H9 (cell line): Measurements from ENCODE around the gene RELL1. TPM values are rescaled to one million over a fixed set of nuclear protein-coding genes. Genes with fewer than 3 reads are reported as not detected.

Experiments
- DNase-seq: peaks from one replicate; pipeline ENCODE4 v3.0.0-alpha.2; 2017
- H2AFZ ChIP-seq: one replicate; pipeline ENCODE4 v1.6.1; 2013; ENCODE audit warnings: mild to moderate bottlenecking, low read length, control low read depth, moderate library complexity
- H2AK5ac ChIP-seq: 2 replicates; pipeline ENCODE4 v1.6.1; 2013; ENCODE audit warnings: low read length, control low read depth, mixed read lengths; ENCODE audit not compliant: insufficient read length
- H2BK120ac ChIP-seq: one replicate; pipeline ENCODE4 v1.6.1; 2013; ENCODE audit warnings: low read depth, mild to moderate bottlenecking, low read length, control low read depth, inconsistent platforms; ENCODE audit not compliant: poor library complexity, severe bottlenecking
- H2BK12ac ChIP-seq: 2 replicates; pipeline ENCODE4 v1.6.1; 2013; ENCODE audit warnings: low read length, control low read depth, mixed read lengths, low read depth; ENCODE audit not compliant: insufficient read length
- H2BK15ac ChIP-seq: 2 replicates; pipeline ENCODE4 v1.6.1; 2013; ENCODE audit warnings: low read depth, low read length, control low read depth
- H2BK20ac ChIP-seq: one replicate; pipeline ENCODE4 v1.6.1; 2013; ENCODE audit warnings: low read depth, mild to moderate bottlenecking, low read length, control low read depth, inconsistent platforms; ENCODE audit not compliant: poor library complexity, severe bottlenecking
- H2BK5ac ChIP-seq: 2 replicates; pipeline ENCODE4 v1.6.1; 2013; ENCODE audit warnings: low read length, control low read depth, mixed read lengths; ENCODE audit not compliant: insufficient read length
- H3K14ac ChIP-seq: 2 replicates; pipeline ENCODE4 v1.6.1; 2013; ENCODE audit warnings: low read length, control low read depth; ENCODE audit not compliant: insufficient read depth
- H3K18ac ChIP-seq: 2 replicates; pipeline ENCODE4 v1.6.1; 2013; ENCODE audit warnings: low read depth, mild to moderate bottlenecking, mixed read lengths, low read length, control low read depth; ENCODE audit not compliant: insufficient read length
- H3K23ac ChIP-seq: 2 replicates; pipeline ENCODE4 v1.6.1; 2013; ENCODE audit warnings: low read length, control low read depth, mixed read lengths, low read depth; ENCODE audit not compliant: insufficient read length
- H3K23me2 ChIP-seq: 2 replicates; pipeline ENCODE4 v1.6.1; 2013; ENCODE audit warnings: low read depth, mild to moderate bottlenecking, mixed read lengths, low read length, control low read depth; ENCODE audit not compliant: insufficient read length, poor library complexity, severe bottlenecking
- H3K27ac ChIP-seq: 2 replicates; pipeline ENCODE4 v1.5.1; 2013; ENCODE audit warnings: low read length, control low read depth, mixed read lengths, low read depth; ENCODE audit not compliant: insufficient read length
- H3K27me3 ChIP-seq: 2 replicates; pipeline ENCODE4 v1.6.1; 2013; ENCODE audit warnings: low read length, control low read depth, inconsistent platforms; ENCODE audit not compliant: insufficient read depth
- H3K4ac ChIP-seq: 2 replicates; pipeline ENCODE4 v1.6.1; 2013; ENCODE audit warnings: low read depth, mild to moderate bottlenecking, control low read depth, inconsistent platforms, low read length, moderate library complexity
- H3K4me1 ChIP-seq: 2 replicates; pipeline ENCODE4 v1.6.1; 2013; ENCODE audit warnings: low read length, control low read depth, inconsistent platforms; ENCODE audit not compliant: insufficient read depth
- H3K4me2 ChIP-seq: 2 replicates; pipeline ENCODE4 v1.6.1; 2013; ENCODE audit warnings: low read length, control low read depth, mixed read lengths; ENCODE audit not compliant: insufficient read length, insufficient read depth
- H3K56ac ChIP-seq: 2 replicates; pipeline ENCODE4 v1.6.1; 2013; ENCODE audit warnings: low read depth, mild to moderate bottlenecking, mixed read lengths, low read length, control low read depth; ENCODE audit not compliant: insufficient read length
- H3K79me1 ChIP-seq: 2 replicates; pipeline ENCODE4 v1.6.1; 2013; ENCODE audit warnings: low read depth, mild to moderate bottlenecking, moderate library complexity, low read length, control low read depth, inconsistent platforms; ENCODE audit not compliant: insufficient read depth, poor library complexity, severe bottlenecking
- H3K79me2 ChIP-seq: 2 replicates; pipeline ENCODE4 v1.6.1; 2013; ENCODE audit warnings: low read length, control low read depth, inconsistent platforms; ENCODE audit not compliant: insufficient read depth
- H3K9ac ChIP-seq: 2 replicates; pipeline ENCODE4 v1.6.1; 2013; ENCODE audit warnings: low read length, control low read depth, mixed read lengths; ENCODE audit not compliant: insufficient read length; ENCODE audit errors: extremely low read depth
- H3K9me3 ChIP-seq: one replicate; pipeline ENCODE4 v1.6.1; 2013; ENCODE audit warnings: low read depth, low read length, inconsistent platforms; ENCODE audit not compliant: control insufficient read depth
- H3T11ph ChIP-seq: one replicate; pipeline ENCODE4 v1.6.1; 2013; ENCODE audit warnings: mild to moderate bottlenecking, low read length, control low read depth, inconsistent platforms
- H4K20me1 ChIP-seq: one replicate; pipeline ENCODE4 v1.6.1; 2013; ENCODE audit not compliant: control insufficient read depth, insufficient read length, insufficient read depth
- H4K5ac ChIP-seq: 2 replicates; pipeline ENCODE4 v1.6.1; 2013; ENCODE audit warnings: low read depth, mild to moderate bottlenecking, mixed read lengths, low read length, control low read depth; ENCODE audit not compliant: insufficient read length
- H4K8ac ChIP-seq: replicated peaks from 2 replicates; pipeline ENCODE4 v1.6.1; 2013; ENCODE audit warnings: low read length, control low read depth, mixed read lengths, low read depth; ENCODE audit not compliant: insufficient read length
- H4K91ac ChIP-seq: 2 replicates; pipeline ENCODE4 v1.6.1; 2013; ENCODE audit warnings: low read depth, mild to moderate bottlenecking, moderate library complexity, mixed read lengths, low read length, control low read depth; ENCODE audit not compliant: insufficient read length
- H3K27ac Mint-ChIP-seq, 3 experiments: 2 replicates in 2 of 3; 3 replicates in 1 of 3; pipeline ENCODE4 v1.8.0; 2020 to 2021; ENCODE audit warnings: mixed read lengths in 3 of 3, mild to moderate bottlenecking in 1 of 3, moderate library complexity in 1 of 3
- H3K27me3 Mint-ChIP-seq: 2 replicates; pipeline ENCODE4 v1.8.0; 2021; ENCODE audit warnings: low read depth, mild to moderate bottlenecking, moderate library complexity, mixed read lengths
- H3K36me3 Mint-ChIP-seq, 3 experiments: 2 replicates in 2 of 3; 3 replicates in 1 of 3; pipeline ENCODE4 v1.8.0; 2020 to 2021; ENCODE audit warnings: low read depth in 3 of 3, mixed read lengths in 3 of 3; ENCODE audit not compliant: insufficient read depth in 1 of 3
- H3K4me1 Mint-ChIP-seq, 2 experiments: 2 replicates each; pipeline ENCODE4 v1.8.0; 2020; ENCODE audit warnings: mixed read lengths in 2 of 2
- H3K4me3 Mint-ChIP-seq, 2 experiments: 2 replicates in 1 of 2; 3 replicates in 1 of 2; pipeline ENCODE4 v1.8.0; 2020 to 2021; ENCODE audit warnings: mild to moderate bottlenecking in 2 of 2, mixed read lengths in 2 of 2, moderate library complexity in 1 of 2
- H3K9me3 Mint-ChIP-seq, 2 experiments: 2 replicates in 1 of 2; 3 replicates in 1 of 2; pipeline ENCODE4 v1.8.0; 2020; ENCODE audit warnings: mild to moderate bottlenecking in 2 of 2, mixed read lengths in 2 of 2, moderate library complexity in 1 of 2
- CTCF ChIP-seq: fragments of 200-600 bp; sonication (generic); conservative IDR thresholded peaks from 3 replicates; pipeline ENCODE4 v1.8.0; 2021; ENCODE audit warnings: antibody characterized with exemption, mild to moderate bottlenecking
- WGBS: extraction: QIAGEN DNeasy Blood & Tissue Kit; methylation state at CpG from one replicate; pipeline ENCODE4 v1.1.7; 2013; ENCODE audit warnings: missing lambda C conversion rate, low lambda C conversion rate, mixed read lengths; ENCODE audit not compliant: insufficient read length; ENCODE audit errors: extremely low coverage; 5-methylcytosine and 5-hydroxymethylcytosine counted together
- total RNA-seq: library from RNA; stranded (reverse); gene quantifications from 2 replicates; pipeline ENCODE4 v1.2.1, GENCODE V29; 2021

Gene RELL1
- total RNA-seq, 1 experiment from 2014 or later, result 10.8 TPM

GRCh38 chr4:37674439-37674838 lies 11.7 kb downstream of the RELL1 start:
- no peak overlapping the region for H2BK12ac ChIP-seq
- no peak overlapping the region for H3K23ac ChIP-seq
- no peak overlapping the region for H3K27ac Mint-ChIP-seq
- H3K9me3 ChIP-seq, result no peaks in the 10 kb centered on the region
- H3T11ph ChIP-seq, result no peak overlapping the region
- no peak overlapping the region for H3K18ac ChIP-seq
- no peak overlapping the region for H2BK5ac ChIP-seq
- H3K9ac ChIP-seq, result no peak overlapping the region
- no peak overlapping the region for H3K56ac ChIP-seq
- no peak overlapping the region for H3K4me2 ChIP-seq
- H2BK15ac ChIP-seq, result no peak overlapping the region
- H3K27me3 Mint-ChIP-seq, result no peaks in the 10 kb centered on the region
- H3K4me1 ChIP-seq, result no peaks in the 10 kb centered on the region; the same call in 1 of the 2 replicates
- no peak for TF ChIP-seq CTCF
- H3K79me1 ChIP-seq, result no peaks in the 10 kb centered on the region
- peaks cover 2 to 4% of the 10 kb centered on the region in 2 experiments; a peak in 3 of 5 replicates for H3K9me3 Mint-ChIP-seq
- no peak overlapping the region for H4K8ac ChIP-seq
- H4K5ac ChIP-seq, result no peak overlapping the region
- H4K20me1 ChIP-seq, result no peaks in the 10 kb centered on the region
- no peak overlapping the region for H3K14ac ChIP-seq
- no peak overlapping the region for H4K91ac ChIP-seq
- no peak overlapping the region for H2BK120ac ChIP-seq
- no peak overlapping the region for H2AFZ ChIP-seq
- no peak overlapping the region for H2AK5ac ChIP-seq
- no peaks in the 10 kb centered on the region for H3K23me2 ChIP-seq
- H3K4ac ChIP-seq, result no peak overlapping the region
- no peaks in the 10 kb centered on the region; the same call in 1 of the 2 replicates for H3K79me2 ChIP-seq
- peaks cover 7 to 8% of the 10 kb centered on the region in 2 experiments; a peak in 3 of 4 replicates for H3K4me1 Mint-ChIP-seq
- DNase-seq, result no peak
- H3K36me3 Mint-ChIP-seq, result peaks cover 0 to 12% (median 2%) of the 10 kb centered on the region in 3 experiments; a peak in 5 of 7 replicates
- H3K27me3 ChIP-seq, result no peaks in the 10 kb centered on the region
- H3K27ac ChIP-seq, result no peak overlapping the region
- no CpG with 5 or more reads among the region's 5 CpGs for WGBS
- H2BK20ac ChIP-seq, result no peak overlapping the region
- H3K4me3 Mint-ChIP-seq, result no peak overlapping the region
